SK-N-DZ (cell line): ENCODE results near the gene PROM1.
A peak's percentile ranks its signal among the peaks of the same experiment; 100 is the strongest.

Source experiments
- DNase-seq: peaks from one replicate; pipeline ENCODE4 v3.0.0-alpha.2; 2015; ENCODE audit warnings: low spot score

PROM1 gene

DNA sequence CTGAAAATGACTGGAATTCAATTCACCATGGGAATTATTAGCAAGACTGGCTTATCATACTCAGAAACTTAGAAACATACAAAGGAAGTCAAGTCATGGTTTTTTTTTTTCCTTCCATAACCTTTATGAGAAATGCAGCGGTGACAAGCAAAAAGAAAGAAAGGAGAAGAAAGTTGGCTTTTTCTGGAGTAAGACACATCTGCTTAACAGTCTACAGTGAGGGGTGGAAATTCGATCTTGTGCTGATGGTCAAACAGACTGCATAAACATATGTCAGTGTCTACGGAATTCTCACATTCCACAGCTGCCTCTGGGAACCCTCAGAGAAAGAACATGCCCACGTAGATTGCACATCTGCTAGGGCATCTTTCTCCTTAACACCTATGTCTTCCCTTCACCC is 54.6 kb downstream of the PROM1 start:
- peak; percentile 15 for DNase-seq

DNA sequence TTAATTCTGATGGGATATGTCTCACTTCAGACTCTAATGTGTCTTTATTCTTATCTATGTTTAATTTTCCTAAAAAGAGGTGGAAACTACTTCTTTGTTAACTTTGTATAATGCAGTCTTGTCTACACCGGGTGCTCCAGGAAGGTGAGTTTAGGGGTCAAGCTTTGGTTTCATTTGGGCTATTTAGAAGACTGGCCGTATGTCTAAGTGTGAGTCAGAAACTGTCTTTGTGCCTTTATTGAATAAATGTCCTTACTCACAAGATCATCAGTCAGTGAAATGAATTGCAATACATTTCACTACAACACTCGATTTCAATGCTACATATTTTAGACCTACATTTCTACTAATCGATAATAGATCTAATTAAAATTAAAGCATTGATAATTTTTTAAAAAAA is 56.2 kb downstream of the PROM1 start:
- no peak for DNase-seq

DNA sequence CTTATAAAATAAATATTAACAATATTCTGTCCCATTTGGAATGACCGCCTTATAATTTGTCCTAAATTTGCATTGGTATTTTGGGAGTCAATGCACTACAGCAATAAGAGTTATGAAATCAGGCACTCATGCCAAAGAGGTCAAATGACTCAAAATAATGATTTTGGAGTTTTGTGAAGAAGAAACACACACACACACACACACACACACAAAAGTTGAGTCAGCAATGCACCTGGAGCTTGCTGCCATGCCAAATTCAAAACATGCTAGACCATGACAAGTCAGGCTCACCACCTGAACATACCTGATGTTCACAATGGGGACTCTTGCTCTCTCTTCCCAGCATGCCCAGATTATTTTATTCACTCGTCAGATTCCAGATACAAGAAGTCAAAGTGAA is 56.7 kb downstream of the PROM1 start:
- no peak for DNase-seq

DNA sequence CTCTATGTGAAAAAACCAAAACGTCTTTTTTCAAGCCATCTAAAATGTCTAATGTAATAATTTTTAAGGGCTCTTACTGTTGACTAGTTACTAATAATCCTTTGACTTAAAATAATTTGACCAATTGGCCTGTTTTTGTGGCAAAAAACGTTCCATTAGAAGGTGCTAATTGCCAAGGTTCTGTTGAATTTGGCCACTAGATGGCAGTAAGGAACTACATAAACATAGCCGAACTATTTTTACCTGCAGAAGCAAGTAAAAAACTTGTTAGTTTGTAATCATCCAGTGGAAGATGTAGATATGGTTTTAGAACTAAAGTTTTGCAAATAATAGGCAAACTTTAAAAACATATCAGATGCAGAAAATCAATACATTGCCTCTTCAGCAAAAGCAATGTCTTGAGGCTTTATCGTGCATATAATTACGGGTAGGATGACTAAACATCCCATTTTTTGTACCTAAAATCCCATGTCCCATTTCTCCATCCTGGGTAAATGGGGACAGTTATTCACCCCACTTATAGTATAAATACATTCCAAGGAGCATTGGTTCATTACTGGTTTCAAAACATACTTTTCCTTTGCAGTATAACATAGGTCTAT is 57.6 kb downstream of the PROM1 start:
- peak; percentile 48 for DNase-seq

DNA sequence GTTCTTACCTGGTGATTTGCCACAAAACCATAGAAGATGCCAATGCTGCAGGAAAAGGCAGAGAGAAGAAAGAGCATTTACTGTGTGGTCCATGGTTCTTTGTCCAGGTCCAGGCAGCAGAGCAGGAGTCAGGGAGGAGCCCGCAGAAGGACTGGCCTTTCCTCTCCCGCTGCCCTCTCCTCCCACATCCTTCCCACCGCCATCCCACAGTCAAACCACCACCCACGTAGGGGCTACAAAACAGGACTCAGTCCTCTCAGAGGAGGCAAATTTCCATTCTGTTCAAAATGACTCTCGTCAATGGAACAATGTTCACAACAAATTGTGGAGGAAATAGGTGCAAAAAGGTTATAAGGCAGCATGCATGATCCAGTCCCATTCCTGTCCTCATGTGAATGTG is 58.6 kb downstream of the PROM1 start:
- DNase-seq = no peak

DNA sequence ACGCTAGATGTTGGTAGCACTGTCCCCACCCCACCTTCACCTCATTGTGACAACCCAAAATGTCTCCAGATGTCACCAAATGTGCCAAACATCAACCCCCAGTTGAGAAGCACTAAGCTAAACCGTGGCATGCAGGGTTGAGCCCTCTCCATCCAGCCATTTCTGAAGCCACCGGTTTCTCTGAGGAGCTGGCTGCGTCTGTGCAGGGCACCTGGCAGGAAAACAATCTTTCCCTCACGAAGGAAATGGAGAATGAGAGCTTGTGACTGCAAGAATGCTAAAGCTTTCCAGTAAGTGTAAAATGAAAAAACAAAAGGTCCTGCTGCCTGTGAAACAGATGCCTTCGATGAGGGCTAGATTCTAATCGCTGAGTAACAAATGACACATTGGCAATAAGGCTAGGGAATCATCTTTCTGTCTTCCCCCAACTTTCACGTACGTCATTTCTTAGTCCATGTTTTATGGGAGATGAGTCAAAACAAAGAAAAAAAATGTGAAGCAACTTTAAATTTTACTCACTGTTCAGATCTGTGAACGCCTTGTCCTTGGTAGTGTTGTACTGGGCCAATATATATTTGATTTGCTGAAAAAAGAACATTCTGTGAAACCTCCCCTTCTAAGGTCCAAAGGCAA is 59.9 kb downstream of the PROM1 start:
- no peak for DNase-seq

DNA sequence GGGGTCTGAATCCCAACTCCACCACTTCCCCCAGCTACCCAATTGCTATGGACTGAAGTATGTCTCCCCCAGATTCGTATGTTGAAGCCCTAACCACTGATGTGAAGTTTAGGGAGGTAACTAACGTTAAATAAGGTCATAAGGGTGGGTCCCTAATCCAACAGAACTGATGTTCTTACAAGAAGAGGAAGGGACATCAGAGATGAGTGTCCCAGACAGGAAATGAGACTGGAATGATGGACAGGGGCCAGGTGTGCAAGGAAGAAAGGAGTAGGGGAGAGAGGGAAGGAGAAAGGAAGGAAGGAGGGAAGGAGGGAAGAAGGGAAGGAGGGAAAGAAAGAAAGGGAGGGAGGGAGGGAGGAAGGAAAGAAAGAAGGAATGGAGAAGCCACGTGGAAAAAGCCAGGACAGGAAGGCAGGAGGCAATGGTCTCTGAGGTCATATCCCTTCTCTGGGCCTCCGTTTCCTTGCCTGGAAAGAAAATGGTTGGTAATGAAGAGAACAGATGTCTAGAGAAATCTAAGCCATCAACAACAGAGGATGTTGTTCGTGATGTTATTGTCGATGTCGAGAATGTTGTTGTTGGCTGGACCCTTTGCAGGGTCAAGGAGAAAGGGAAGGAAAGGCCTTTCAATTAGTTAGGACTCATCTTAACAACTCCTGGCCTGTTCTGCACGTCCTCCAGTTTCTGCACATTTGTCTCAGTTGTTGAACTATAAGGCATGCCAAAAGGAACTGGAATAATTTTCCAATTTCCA is 61.8 kb downstream of the PROM1 start:
- DNase-seq = no peak

DNA sequence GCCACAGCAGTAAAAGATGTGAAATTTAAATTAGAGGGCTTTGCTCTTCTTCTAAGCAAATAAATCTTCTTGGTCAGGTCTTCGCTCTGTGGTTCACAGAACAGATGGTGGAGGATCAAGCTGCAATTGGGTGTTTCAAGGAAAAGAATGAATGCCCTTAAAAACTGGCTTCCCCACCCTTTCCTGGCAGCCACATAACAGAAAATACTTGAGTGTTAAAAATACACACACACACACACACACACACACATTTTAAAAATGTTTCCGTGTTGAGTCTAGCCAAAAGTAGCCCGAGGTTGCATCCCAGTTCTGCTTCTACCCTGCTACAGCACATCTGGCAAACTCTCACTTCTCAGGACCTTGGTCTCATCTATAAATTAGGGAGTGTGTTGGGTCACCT is 64.2 kb downstream of the PROM1 start:
- no peak for DNase-seq

DNA sequence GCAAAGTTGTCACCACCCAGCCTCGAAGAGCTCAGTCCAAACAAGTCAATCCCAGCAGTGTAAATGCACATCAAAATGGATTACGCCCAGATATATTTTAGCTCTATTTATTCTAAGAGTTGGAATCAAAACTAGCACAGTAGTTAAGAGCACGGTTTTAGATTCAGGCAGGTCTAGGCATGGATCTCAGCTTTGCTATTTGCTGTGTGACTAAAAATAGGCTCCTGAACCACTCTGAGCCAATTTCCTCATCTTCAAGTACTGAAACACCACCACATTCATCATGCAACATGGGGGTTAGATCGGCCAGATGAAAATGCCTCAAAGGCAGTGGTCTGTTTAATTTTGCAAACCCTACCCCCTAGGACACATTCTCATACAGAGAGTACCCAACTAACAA is 65.0 kb downstream of the PROM1 start:
- no peak for DNase-seq

DNA sequence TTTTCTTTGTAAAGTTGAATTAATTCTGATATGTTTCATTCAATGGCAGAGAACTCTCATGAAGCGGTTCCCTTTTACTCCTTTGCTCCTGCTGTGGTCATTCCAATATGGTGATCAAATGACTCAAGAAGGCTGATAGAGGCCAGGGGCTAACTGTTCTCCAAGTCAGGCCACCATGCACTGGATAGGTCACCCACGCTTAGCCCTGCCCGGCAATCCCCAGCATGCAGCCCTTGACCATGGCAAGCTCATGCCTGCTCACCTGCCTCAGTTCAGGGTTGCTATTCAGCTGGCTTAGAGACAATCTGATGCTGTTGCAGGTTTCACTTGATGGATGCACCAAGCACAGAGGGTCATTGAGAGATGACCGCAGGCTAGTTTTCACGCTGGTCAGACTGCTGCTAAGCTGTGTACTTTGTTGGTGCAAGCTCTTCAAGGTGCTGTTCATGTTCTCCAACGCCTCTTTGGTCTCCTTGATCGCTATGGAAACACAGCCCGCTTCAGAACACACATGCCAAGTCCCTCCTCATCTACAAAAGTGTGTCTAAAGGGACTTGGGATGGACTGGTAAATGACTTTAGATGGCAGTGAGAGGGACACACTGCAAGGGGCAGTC is 65.7 kb downstream of the PROM1 start:
- no peak for DNase-seq

DNA sequence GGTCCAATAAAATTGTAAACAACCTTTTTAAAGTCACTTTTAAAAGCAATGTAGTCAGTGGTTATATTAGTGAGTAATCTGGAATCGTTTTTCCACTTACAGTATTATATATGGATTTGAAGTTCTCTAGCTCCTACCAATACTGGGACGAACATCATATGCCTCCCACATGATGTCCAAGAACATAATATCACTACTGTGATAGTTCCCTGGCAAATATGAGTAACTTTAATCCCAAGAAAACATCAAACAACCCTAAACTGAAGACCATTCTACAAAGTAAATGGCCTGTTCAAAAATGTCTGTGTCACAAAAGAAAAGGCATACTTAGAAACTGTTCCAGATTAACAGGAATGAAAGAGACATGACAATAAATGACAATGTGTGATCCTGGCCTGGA is 67.3 kb downstream of the PROM1 start:
- DNase-seq = no peak

DNA sequence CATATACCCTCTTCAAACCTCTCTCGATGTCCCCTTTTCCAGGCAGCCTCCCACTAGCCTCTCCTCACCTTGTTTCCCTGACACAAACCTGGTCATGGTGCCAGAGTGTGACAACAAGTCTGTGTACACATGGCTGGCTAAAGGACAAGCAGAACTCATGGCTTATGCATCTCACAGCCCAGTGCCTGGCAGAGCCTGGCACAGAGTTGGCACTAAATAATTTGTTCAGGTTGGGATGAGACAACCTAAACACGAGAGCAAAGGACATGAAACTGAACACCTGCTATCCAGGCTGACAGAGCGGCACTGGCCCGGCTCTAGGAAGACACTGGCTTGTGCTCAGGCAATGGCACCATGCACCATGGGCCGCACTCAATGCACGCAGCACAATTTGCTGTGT is 72.7 kb downstream of the PROM1 start:
- no peak for DNase-seq

DNA sequence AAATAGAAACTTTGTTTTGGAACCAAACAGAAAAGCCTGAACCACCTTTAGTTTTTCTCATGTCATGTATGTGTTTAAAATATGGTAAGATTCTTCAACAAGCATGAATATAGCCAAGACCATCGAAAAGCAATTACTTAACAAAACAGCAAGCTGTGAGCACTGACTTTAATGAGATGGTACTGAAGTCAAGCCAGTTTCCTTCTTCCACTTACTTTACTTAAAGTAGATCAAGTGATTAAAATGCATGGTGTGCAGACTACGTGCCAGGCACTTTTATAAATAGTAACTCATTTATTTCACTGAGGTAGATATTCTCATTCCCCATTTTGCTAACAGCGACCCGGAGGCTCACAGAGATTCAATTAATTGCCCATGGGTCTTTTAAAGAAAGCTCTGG is 74.7 kb downstream of the PROM1 start:
- DNase-seq = no peak

DNA sequence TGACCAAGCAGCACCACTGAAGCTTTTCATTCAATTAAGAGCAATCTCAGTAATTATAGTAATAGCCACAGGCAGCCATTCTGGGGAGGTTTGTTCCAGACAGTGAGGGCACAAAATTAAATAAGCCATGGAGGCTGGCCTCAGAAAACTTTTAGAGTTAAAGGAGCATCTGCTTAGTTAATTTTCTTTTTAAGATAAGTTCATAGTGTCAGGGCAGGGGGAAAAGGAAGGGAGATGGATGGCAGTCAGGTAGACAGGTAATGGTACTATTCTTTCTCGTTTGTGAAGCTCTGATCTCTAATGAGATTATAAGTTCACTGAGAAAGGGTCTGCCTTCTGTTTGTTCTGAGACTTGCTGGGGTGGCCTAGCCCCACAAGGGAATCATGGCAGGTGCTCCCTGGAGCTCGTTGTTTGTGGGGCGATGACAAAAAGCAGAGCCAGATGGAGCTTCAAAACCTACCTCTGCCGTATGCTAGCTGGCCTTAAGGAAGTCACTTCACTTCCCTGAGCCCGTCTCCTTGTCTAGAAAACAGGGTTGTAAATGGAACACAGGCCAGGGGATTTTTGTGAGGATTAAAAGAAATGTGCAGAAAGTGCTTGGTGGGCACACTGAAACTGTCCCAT is 76.2 kb downstream of the PROM1 start:
- peak; percentile 94 for DNase-seq

DNA sequence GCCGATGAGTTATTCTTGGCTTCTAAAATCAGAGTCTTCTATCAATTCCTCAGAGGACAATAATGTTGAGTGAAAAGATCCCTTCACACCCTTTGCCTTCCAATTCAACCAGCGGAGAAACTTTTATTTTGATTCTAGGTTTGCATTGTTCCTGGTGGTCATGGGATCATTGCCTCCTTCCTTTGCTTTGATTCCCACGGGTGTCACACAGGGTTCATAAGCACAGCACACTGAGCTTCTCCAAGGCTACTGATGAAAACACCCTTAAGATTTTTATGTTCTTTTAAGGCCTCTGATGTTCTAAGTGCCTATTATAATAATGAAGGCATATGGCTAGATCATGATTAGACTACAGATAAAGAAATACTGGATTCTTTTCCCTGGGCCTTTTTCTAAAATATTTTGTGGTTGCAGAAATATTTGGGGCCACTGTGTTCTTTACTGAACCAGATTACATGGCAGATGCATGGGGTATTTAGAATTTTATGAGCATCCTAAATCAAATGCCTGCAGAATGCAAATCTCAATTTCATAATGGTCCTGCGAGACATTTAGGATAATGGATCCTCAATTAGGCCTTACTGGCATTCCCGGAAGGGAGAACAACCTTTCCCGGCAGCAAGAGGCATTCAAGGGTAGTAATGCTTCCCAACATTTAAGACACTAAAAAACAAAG is 76.9 kb downstream of the PROM1 start:
- DNase-seq = no peak

DNA sequence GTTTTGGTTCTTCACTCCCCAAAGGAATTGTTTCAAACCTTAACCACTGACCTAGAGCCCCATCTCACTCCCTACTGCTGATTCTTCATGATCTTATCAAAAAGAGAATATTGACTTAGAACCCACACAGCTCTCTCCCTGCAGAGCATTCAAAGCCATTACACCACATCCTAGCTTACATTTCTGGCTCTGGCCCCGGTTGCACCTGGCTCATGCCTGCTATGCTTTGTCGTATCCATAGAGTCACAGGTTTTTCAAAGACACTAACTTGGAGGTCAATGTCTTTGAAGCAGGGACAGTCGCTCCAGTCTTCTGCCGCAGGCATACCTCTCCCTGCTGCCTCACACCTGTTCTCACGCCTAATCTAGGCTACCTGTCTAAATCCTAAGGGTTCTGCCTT is 78.1 kb downstream of the PROM1 start:
- DNase-seq = no peak

DNA sequence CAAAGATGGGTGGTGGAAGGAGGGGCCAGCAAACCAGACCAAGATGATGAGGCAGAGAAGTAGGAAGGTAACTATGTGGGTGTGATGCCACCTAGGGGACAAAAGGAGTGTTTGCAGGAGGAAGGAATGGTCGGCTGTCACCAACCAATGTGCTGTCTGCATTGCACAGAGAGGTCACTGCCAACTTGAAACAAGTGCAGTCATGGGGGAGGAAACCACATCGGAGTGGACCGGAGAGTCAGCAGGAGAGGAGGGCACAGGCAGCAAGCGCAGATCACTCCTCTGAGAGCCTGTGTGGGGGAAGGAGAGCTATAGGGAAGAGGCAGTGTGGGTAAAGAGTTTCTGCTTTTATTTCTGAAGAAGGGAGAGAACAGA is 82.4 kb downstream of the PROM1 start:
- DNase-seq = peak; percentile 90

DNA sequence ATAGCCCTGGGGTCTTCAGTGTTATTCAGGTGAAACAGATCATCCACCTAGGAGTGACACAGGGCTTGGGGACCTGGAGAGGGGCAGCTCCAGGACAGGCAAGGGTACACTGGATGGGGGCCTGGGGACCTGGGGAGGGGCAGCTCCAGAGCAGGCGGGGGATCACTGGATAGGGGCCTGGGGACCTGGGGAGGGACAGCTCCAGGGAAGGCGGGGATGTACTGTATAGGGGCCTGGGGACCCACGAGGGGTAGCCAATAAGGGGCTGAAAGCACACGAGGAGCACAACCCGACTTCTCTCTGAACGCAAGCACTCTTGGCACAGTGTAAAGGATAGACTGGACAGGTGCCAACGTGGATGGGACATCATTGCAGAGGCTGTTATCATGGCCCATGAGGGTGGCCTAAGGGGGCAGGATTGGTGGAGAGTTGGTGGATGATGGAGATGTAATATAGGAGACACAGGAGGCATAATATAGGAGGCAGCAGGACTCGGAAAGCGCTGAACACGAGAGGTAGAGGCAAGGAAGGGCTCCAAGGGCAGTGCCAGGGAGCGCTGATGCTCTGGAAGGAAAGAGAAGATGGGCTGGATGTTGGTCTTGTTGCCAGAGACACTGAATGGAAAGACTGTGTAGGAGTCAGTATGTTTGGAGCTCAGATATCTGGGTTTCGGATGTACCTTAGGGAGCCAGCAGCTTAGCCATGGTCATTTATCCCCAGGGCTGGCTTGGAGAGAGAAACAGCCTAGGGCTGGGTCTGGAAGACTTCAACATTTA is 82.9 kb downstream of the PROM1 start:
- DNase-seq = no peak

DNA sequence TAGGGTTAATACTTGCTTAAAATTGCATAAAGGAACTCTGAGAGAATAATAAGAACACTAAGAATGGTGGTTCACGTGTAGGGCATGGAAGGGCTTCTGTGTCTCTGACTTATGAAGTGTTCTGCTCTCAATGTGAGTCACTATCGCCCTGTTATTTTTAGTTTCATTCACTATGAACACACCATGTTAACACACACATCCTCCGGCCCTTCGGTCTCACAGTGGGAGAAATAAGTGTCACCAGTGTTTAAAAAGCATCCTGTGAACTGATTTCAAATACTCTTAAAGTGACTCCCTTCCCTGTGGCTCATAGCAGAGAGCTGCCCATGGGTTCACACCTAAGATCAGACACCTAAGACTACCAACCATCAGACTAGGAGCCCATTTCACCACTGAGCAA is 87.0 kb downstream of the PROM1 start:
- no peak for DNase-seq

DNA sequence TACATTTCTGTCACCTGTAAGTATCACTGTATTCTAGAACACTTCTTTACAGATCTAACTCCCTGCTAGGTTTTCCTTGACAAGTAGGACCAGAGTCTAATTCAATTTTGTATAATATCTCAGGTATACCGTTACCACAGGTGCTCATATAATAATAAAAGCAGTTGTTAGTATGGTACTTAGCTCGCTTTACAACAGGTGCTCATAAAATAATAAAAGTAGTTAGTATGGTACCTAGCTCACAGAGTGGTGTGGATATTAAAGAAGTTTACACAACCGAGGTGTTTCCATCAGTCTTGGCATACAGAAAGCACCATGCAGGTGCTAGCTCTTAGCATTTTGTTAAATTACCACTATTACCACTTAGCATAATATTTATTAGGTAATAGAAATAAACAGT is 88.0 kb downstream of the PROM1 start:
- no peak for DNase-seq

DNA sequence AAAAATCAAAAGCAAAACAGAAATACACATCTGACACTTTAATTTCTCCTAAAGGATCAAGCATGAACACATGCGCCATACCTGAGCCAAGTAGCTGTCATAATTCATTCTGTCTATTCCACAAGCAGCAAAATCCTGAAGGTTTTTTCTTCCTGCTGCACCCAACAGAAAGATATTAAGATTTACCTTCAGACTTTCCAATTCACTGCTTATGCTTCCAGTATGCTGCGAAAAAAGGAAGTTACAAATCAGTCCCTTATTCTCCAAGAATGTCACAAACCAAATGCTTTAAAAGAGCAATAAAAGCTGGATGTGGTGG is 91.7 kb downstream of the PROM1 start:
- no peak for DNase-seq
